ENCODE results near the gene TMC1.

The TMC1 gene

GRCh38 chr9:72576087-72576486, 54.7 kb downstream of the TMC1 start:
- no peak for DNase-seq

GRCh38 chr9:72577212-72577753, 55.9 kb downstream of the TMC1 start:
- DNase-seq, result peak; percentile 74

GRCh38 chr9:72579190-72579589, 57.8 kb downstream of the TMC1 start:
- DNase-seq, result peak; percentile 39

GRCh38 chr9:72579880-72580550, 58.6 kb downstream of the TMC1 start:
- DNase-seq, result no peak

- DNase-seq, result no peak
These were observed 60.3 kb downstream of the TMC1 start for GRCh38 chr9:72581694-72582093.

- no peak for DNase-seq
These were observed 62.0 kb downstream of the TMC1 start for GRCh38 chr9:72583370-72583769.

GRCh38 chr9:72586388-72587130, 65.2 kb downstream of the TMC1 start:
- peak; percentile 72 for DNase-seq

- DNase-seq, result no peak
These were observed 66.9 kb downstream of the TMC1 start for GRCh38 chr9:72588336-72588735.

GRCh38 chr9:72589667-72590521, 68.5 kb downstream of the TMC1 start:
- DNase-seq, result no peak

- no peak for DNase-seq
These were observed 69.4 kb downstream of the TMC1 start for GRCh38 chr9:72590824-72591223.

- peak; percentile 76 for DNase-seq
These were observed 71.3 kb downstream of the TMC1 start for GRCh38 chr9:72592502-72593403.

- no peak for DNase-seq
These were observed 75.2 kb downstream of the TMC1 start for GRCh38 chr9:72596451-72597180.

- no peak for DNase-seq
These were observed 75.7 kb downstream of the TMC1 start for GRCh38 chr9:72597181-72597517.

GRCh38 chr9:72597601-72598000, 76.2 kb downstream of the TMC1 start:
- DNase-seq, result no peak

GRCh38 chr9:72598639-72599038, 77.2 kb downstream of the TMC1 start:
- no peak for DNase-seq

GRCh38 chr9:72599874-72600534, 78.6 kb downstream of the TMC1 start:
- DNase-seq, result peak; percentile 23

GRCh38 chr9:72600671-72601070, 79.3 kb downstream of the TMC1 start:
- DNase-seq, result no peak

GRCh38 chr9:72601615-72602014, 80.2 kb downstream of the TMC1 start:
- DNase-seq, result no peak

- DNase-seq, result no peak
These were observed 91.0 kb downstream of the TMC1 start for GRCh38 chr9:72612449-72612848.

GRCh38 chr9:72614067-72614466, 92.7 kb downstream of the TMC1 start:
- peak; percentile 9 for DNase-seq

GRCh38 chr9:72615931-72616330, 94.5 kb downstream of the TMC1 start:
- no peak for DNase-seq

Data from DMS53 (cell line).